AG09319 (cell line): Measurements from ENCODE around the gene RPL36.
A peak's percentile ranks its signal among the peaks of the same experiment; 100 is the strongest.

ENCODE experiments used
- DNase-seq: peaks from one replicate; pipeline ENCODE4 v3.0.0-alpha.2; 2010; ENCODE audit warnings: low read depth; ENCODE audit errors: extremely low read depth
- TF ChIP-seq, protein P1 (sequence below): IDR thresholded peaks from 2 replicates; pipeline ENCODE4 v1.5.1; 2011; ENCODE audit warnings: low read depth, mild to moderate bottlenecking, inconsistent platforms, low read length, moderate library complexity

The RPL36 gene

DNA sequence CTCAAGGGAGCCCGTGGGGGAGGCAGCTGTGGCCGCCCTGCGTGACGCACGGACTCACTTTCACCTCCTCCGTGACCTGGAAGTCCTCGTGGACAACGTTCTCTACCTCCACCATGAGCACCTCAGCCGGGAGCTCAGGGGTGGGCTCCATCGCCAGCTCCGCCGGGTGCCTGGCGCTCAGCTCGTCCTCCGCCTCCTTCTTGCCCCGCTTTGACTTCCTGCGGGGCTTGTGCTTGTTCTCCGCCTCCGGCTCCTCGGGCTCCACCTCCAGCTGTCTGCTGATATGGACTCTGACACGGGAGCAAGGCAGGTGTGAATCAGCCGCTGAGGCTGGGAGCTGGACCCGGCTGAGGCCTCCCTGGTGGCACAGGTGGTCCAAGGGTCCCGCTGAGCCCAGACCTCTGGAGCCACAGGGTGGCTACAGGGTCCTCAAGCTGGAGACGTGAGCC is 21.6 kb downstream of the RPL36 start:
- TF ChIP-seq, protein P1, sequence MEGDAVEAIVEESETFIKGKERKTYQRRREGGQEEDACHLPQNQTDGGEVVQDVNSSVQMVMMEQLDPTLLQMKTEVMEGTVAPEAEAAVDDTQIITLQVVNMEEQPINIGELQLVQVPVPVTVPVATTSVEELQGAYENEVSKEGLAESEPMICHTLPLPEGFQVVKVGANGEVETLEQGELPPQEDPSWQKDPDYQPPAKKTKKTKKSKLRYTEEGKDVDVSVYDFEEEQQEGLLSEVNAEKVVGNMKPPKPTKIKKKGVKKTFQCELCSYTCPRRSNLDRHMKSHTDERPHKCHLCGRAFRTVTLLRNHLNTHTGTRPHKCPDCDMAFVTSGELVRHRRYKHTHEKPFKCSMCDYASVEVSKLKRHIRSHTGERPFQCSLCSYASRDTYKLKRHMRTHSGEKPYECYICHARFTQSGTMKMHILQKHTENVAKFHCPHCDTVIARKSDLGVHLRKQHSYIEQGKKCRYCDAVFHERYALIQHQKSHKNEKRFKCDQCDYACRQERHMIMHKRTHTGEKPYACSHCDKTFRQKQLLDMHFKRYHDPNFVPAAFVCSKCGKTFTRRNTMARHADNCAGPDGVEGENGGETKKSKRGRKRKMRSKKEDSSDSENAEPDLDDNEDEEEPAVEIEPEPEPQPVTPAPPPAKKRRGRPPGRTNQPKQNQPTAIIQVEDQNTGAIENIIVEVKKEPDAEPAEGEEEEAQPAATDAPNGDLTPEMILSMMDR: no peak

DNA sequence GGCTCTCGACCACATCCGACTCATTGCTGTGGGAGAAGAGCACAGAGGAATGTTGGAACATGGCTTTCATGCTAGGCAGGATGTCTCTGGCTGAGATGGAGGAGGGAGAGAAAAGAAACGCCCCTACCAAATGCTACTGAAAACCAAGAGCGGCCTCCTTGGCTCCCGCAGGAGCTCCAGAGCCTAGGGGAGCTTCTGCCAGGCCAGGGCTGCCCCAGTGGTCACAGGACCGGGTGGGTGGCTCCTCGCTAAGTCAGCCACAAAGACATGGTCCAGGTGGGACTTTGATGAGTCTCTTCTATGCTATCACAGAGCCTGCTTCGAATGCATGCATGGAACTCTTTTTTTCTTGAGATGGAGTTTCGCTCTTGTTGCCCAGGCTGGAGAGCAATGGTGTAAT is 23.1 kb downstream of the RPL36 start:
- TF ChIP-seq, protein P1: no peak
- no peak for DNase-seq

More for the DNA sequence above, 21.6 kb downstream of the RPL36 start:
- no peak for DNase-seq

DNA sequence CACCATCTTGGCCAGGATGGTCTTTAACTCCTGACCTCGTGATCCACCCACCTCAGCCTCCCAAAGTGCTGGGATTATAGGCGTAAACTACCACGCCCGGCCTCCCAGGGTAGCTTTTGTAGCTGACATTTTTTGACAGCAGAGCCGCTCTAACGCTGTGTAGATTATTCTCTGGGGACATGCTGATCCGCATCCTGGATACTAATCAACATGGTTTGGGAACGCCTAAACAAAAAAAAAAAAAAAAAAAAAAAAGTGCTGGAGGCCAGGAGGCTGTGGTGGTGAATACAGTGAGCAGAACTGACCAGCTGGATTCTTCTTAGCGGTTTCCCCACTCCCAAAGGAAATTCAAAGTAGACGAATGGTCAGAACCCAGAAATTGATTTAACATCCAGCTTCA is 24.7 kb downstream of the RPL36 start:
- TF ChIP-seq, protein P1: no peak
- DNase-seq: no peak

DNA sequence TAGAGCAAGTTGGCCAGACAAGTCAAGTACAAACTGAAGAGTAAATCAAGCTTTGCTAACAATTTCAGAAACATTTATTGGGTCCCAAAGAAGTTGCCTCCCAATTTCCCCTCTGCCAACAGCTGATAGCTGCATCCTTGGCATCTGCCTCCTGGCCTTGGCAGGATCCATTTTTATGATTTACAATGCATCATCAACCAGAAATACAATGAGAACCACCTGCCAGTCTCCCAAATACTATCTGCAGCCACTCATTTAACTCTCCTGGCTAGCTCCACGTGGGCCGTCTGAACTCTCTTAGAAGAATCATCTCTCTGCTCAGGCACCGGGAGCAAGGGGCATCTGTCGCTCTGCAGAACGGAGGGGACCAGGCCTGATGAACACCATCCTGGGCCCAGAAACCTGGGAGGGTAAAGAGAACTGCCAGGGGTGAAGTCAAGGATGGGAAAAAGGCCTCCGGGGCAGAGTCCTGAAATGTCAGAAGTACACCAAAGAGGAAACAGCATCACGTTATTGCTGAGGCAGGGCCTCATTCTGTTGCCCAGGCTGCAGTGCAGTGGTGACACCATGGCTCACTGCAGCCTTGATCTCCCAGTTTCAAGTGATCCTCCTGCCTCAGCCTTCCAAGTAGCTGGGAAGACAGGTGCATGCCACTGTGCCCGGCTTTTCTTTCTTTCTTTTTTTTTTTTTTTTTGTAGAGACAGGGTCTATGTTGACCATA is 27.3 kb downstream of the RPL36 start:
- TF ChIP-seq, protein P1: no peak
- DNase-seq: no peak

DNA sequence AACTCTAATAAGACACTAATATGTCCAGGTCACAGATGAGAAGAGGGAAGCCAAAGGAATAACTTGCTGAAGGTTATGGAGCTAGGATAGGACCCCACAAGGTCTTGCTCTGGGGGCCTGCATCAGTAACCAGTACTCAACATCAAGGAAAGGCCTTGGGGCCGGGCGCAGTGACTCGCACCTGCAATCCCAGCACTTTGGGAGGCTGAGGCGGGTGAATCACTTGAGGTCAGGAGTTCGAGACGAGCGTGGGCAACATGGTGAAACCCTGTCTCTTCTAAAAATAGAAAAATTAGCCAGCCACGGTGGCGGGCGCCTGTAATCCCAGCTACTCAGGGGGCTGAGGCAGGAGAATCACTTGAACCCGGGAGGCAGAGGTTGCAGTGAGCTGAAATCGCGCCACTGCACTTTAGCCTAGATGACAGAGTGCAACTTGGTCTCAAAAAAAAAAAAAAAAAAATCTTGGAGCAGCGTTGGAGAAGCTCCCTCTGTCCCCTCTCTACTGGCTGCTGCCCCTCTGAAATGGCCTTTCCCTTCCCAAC is 28.0 kb downstream of the RPL36 start:
- DNase-seq: no peak
- TF ChIP-seq, protein P1: no peak

DNA sequence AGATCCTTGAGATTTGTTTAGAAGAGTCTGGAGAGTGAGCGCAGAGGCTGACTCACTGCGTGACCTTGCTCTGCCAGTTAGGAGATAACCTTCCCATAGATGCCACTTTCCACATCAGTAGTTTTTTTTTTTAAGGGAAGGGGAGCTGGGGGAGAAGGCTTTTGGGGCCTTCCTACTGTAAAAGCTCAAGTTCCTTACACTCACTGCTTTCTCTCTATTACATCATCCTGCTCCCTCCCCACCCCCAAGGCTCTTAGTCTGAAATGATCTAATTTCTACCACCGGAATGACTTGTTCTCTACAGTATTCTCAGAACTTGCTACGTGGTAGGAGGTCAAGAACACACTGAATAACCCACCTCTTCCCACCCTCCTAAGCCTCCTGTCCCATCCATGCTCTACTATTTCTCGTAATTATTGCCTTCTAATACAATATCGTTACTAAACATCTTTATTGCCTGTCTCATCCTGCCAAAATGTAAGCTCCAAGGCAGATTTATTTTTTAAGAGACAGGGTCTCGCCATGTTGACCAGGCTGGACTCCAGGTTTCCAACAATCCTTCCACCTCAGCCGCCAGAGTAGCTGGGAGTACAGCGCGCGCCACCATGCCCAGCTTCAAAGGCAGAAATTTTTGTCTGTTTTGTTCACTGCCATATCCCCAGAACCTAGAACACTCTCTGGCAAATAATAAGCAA is 28.6 kb downstream of the RPL36 start:
- DNase-seq: peak; percentile 89
- TF ChIP-seq, protein P1: no peak
